HCEC 1CT (cell line): ENCODE measurements around the gene ZNF423.

ENCODE experiments used
- DNase-seq: peaks from one replicate; pipeline ENCODE4 v3.0.0-alpha.2; 2017

Gene ZNF423

DNA sequence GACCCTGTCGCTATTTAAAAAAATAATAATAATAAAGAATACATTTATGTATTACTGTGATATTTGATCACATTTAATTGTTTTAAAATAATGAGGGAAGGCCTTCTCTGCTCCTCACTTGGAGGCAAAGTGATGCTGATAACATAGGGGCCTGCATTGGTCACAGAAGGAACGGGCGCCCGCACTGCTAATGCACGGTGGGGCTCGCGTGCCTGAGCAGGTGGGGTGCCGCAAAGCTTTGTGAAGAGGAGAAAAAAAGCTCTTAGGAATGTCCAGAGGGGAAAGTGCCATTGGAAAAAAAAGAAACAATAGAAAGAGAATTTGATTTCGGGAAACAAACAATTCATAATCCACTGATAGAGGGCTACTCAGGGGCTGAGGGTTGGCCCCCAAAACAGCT, 143.8 kb downstream of the ZNF423 start:
- DNase-seq, result no peak

DNA sequence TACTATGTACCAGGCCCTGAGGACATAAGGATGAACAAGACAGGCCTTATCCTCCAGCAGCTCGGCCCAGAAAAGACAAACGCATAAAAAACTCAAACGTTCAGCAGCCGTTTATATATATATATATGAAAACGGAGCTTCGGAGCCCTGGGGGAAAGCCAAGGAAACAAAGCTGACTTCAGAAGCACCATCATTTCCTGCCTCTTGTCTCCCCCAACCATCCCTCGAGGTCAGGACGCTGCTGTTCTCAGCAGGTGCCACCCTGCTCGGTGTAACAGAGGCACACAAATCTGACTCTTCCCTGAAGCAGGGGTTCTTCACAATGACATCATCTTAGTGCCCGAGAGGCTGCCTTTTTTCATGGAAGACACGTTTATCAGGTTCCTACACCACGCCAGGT, 146.9 kb downstream of the ZNF423 start:
- no peak for DNase-seq

DNA sequence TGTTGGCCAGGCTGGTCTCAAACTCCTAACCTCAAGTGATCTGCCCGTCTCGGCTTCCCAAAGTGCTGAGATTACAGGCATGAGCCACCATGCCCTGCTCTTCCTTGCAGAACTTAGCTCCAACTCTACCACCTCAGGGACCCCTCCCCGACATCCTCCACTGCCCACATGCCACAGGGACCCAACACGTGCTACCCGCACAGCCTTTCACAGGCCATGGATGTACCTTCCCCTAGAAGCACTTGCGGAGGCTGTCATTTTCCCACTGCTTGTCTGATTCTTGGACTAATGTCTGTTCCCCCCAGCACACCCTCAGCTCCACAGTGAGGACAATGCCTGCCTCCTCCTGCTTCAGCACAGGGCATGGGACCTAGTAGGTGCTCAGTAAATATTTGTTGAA, 147.4 kb downstream of the ZNF423 start:
- DNase-seq, result no peak

DNA sequence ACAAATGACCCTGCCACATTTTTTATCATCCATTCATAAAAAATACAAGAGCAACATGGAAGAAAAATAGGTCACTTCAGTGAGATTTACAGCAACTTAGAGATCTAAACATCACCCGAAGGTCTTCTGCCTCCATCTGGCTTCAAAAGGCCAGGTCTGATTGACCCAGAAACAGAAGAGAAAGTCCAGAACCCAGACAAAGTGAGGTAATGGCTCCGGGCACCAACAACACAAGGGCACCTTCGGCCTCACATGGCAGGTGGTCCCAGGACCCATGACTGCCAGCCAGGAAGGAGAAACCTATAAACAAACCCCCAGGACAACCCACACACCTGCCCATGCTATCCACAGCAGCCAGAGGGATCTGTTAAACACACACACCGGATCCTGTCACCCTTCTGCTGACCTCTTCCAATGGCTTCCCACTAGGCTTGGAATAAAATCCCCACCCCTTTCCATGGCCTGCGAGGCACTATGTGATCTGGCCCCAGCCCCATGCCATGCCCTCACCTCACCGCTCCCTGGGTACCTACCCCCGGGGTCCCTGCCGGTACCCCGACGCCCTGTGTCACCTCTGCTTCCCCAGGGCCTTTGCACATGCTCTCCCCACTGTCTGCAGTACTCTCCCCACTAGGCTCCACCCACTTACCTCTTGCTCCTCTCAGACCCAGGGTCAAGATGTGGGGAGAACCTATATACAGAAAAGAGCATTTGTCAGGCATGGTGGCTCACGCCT, 149.1 kb downstream of the ZNF423 start:
- DNase-seq, result no peak

DNA sequence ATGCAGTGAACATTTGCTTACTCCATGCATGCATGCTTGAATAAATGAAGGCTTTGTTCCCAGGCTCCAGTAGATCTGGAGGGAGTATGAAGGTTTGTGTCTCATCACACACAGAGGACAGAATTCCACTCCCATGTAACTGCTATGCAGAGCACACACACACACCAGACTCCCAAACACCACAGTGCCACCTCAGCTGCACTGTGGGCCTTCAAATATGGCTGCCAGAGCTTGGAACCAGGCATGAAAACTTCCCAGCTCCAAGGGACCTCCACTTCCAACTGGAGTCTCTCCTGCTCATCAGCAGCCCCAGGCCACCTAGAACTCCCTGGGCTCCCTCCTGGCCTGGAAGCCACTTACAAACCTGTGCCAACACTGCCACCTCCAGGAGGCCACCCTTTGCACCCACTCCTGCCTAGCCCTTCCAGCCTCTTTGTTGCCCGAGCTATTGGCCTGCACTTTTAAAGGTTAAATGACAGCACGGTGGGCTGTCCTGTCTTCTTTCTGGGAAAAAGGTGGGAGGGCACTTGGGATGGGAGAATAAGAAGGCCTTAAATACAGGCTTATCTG, 151.2 kb downstream of the ZNF423 start:
- no peak for DNase-seq

DNA sequence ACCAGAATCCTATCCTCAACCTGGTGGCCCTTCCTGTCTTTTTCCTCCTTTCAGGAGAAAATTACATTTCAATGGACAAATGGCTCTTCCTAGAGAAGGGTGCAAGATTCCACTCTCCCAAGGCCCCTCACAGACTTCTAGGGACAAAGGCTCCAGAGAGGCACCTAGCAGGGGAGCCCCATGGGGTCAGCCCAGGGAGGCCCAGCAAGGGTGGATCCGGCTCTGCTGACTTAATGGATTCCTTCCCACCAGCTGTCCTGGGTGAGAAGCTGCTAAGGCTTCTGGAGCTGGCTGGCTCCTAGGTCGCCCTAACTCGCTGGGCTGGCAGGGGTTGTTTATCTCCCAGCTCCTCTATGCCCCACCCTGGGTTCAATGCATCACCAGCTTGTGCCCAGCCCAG, 152.4 kb downstream of the ZNF423 start:
- no peak for DNase-seq

DNA sequence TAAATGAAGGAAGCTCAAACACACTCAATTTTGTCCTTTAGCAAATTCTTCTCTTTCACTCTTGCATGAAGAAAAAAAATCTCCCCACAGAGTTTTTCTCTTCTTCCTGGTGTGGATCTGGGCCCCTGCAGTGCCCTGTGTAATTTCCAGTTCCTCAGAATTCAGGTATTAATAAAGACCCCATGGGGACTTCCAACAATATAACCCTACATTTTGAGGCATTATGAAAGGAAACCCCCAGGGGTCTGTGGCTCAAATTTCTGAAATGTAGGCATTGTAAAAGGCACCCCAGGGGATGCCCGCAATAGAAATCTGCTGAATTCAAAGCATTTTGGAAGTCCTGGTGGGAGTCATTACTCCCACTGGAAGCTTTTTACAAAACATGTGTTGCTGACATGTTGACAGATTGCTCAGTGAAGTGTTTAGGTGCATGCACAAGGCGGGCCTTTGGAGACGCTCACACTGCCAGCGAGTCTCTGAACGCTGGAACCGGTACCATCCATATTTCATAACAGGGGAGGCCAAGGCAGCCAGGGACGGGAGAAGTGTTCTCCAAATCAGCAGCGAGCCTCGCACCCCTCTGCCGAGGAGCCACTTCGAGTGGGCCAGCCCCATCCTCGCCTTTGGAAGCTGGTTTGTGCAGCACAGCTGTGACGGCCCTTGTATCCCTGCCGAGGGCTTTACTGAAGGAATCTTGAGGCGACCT, 154.0 kb downstream of the ZNF423 start:
- DNase-seq, result no peak

DNA sequence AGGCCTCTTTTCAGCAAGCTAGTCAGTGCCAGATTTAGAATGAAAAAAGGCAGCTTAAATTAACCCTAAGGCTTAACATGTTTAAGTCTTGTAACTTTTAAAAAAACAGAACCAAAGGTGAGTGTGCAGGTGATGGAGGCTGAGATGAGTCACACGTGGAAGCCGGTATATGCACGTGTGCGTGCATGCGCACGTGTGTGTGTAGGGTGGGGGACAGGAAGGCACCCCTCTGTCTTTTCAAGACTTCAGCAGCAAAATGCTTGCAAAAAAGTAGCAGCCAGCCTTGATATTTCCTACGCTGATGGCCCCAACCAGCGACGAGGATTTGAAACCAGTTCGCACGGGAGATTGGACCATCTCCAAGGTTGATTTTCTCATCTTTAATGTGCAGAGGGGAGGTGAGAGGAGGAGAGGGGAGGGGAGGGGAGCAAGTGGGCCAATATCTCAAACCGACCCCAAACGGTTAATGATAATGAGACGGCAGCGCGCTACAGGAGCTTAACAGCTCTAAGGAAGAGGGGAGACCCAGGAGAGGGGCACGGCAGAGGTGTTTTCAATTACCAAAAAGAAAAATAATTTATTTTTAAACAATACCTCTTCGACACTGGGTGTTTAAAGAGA, 154.7 kb downstream of the ZNF423 start:
- no peak for DNase-seq

DNA sequence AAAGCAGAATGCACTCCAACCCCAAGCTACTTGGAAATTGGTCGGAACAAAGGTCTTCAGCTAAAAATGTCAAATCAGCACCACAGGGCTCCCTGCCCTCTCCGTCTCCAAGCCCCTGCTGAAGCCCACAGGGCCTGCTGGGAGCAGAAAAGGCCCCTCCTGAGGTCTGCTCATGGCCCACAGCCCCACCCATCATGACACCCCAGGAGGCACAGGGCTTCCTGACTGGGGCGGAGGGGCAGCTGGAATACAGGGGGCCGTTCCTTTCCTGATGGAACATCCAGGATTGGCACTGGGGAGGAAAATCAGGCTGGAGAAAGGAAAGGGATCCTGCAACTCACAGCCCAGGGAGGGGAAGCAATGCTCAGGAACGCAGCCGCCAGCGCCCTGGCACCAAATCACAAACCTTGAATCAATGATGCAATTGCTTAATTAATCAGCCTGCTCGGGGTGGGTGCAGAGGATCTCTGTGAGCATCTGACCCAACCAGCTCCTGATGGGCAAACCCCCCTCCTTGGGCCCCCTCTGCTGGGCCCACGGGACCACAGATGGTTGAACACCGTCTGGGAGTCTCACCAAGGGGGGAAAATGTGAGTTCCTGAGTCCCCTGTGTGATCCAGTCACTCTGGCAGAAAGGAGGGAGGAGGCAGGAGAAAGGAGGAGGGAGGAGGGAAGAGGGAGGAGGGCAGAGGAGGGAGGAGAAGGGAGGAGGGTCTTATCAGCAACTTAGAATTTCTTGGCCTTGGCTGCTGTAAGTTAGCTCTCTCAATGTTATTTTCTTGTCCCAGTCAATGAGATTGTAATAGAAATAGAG, 155.5 kb downstream of the ZNF423 start:
- no peak for DNase-seq

DNA sequence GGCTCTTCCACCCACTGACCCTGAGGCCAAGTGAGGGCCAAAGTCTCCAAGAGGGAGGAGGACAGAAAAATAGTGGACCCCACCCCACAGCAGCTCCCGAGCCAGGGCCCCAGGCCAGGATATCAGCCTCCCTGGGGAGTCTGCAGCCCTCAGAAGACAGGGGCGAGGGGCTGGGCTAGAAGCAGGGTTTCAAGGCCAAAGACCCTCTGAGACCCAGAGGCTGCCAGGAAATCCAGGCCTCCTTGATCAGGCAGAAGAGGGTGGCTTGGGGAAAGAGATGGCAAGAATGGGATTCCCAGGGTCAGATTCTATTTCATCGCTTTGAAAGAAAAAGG, 156.1 kb downstream of the ZNF423 start:
- DNase-seq, result no peak

DNA sequence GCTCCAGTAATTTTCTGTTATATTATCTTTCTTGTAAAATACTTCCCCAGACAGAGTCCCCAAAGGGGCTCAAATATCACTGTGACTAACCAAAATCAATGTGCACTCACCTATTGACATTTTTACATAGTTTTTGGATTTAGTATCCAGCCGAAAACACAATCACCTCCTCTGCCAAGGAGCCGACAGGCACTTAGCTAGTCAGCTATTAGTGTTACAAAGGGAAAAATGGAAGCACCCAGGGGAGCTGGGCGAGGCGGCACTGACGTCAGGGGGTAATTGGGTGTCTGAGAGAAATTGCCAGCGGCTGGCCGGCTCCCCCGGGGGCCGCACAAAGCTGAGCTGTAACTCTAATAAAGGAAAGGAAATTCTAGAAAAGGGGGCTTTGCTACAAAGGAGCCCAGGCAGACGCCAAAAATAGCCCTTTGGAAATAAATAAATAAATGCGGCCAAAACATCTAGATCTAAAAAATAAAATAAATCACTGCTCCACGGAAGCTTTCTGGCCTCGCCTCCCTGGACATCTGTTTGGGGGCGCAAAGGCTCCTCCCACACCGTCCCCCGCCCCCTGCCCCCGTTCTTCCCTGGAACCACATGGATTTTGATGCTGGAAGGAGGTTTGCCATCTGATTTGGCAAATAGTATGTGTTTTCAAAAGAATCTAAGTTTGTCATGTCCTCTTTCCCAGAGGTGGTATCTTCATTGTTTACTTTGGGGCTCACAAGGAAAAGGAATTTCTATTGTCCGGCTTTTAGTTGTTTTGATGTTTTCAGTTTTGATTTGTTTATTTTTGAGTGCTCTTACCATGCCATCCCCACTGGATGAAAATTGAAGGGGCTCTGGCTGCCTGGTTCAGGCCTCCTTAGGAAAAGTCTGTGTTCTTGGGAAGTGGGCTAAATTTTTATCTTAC, 156.7 kb downstream of the ZNF423 start:
- DNase-seq, result no peak

DNA sequence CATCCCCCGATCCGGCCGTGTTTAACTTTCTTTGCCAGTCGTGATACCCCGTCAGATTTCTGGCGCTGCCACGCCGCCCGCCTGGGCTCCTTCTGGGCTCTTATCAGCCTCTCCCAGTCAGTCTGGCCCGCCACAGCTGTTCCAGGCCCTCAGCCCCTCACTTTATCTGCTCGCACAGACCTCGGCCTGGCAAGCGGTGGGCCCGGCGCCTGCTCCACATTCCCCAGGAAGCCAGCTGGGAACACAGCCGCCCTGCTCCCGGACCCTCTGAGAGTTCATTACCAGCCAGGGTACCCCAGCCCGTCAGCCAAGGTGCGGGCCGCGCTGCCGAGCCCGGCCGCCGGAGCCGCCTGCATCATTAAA, 157.5 kb downstream of the ZNF423 start:
- no peak for DNase-seq

DNA sequence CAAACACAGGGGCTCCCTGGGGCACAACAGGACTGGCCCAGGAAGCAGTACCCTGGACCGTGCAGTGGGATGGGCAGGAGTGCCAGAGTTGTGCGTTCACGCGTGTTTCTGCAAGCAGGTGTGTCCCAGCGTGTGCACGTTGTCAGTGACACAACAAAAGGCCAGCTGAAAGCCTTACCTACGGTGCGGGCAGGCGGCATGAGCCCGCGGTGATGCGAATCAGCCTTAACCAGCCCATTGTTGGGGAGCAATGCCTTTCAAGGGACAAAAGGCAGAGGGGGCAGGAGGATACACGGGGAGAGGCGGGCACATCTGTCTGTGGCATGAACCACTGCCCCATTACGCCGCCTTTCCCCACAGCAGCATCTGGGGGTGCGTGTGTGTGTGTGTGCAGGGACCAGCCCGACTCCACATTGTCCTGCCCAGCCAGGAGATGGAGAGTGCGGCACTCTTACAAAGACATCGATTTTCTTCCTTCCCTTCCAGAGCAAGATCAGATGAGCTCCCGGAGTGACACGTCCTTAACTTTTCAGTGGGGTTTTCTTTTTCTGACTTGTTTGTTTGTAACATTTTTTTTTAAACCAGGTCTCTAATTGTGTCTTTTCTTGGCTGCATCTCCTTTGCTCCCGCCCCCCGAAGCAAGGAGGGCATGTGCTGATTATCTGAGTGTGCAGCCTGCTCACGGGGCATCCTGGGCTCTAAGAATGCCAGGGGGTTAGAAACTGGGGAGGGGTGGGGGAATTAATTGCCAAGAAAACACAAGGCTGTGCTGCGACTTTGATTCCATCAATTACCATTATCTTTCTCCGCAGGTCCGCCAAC, 158.1 kb downstream of the ZNF423 start:
- DNase-seq, result no peak

DNA sequence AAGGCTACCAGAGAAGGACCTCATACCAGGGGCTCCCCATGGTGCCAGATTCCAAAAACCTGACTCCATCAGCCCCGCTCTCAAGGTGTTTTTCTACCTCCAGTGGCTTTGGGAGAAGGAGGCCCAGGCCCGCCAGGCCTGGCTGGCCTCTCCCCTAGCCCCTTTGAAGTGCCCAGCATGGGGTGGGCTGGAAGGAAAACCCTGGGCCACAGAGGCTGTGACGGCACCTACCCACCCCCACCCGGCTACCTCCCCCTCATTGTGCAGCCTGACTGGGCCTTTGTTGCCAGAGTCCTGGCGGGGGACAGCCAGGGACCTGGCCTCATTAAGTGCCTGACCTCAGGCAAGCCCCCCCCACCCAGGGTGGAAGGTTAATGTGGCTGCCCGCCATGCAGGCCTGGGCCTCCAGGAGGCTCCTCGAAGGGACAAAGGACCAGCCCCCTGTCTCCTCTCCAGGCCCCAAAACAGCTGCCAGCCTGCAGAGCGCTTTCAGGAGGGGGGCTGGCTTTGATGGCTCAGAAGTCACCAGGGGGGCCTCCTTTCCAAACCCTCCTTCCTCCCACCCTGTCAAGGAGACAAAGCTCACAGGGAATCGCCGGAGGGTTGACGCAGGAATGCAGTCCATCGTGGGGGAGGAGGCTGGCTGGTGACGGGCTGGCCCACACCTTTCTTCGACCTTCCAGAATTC, 159.4 kb downstream of the ZNF423 start:
- no peak for DNase-seq

DNA sequence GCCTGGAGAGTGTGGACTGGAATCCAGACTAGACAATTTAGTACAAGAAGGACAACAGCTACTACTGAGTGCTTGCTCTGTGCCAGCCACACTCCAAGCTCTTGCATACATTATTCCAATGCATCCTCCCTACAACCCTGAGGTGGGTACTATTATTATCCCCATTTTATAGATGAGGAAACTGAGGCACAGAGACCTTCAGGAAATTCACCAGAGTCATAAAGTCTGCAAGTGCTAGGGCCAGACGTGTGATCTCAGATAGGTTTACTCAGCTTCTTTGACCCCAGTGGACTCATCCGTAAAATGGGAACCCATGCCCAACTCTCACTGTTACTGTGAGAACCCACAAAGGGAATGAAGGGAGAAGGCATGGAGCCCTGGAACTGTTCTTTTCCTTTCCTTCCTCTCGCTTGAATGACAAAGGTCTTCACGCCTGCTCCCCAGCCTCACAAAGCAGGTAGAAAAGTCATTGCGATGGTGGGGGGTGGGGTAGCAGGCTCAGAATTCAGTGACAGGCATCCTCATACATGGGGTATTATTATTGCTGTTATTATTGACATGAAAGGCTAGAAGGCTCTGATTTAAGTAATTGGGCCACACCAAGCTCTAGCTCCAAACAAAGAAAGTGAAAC, 160.0 kb downstream of the ZNF423 start:
- DNase-seq, result no peak

DNA sequence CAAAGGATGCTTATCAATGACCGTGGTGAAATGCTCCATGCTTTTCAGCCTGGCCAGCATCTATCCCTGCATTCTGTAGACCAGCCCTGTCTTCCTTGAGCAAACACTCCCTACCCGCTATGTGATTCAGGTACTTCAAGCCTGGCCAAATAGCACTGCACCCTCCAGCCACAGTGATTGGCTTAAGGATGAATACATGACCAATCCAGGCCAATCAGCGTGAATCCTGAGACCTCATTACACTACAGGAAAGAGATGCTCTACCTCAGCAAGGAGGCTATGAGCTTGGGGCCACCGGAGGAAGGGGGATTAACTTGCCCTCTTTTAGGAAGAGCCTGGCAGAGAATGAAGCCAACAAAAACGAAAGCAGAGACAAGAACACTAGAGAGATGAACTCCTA, 162.5 kb downstream of the ZNF423 start:
- DNase-seq, result no peak

DNA sequence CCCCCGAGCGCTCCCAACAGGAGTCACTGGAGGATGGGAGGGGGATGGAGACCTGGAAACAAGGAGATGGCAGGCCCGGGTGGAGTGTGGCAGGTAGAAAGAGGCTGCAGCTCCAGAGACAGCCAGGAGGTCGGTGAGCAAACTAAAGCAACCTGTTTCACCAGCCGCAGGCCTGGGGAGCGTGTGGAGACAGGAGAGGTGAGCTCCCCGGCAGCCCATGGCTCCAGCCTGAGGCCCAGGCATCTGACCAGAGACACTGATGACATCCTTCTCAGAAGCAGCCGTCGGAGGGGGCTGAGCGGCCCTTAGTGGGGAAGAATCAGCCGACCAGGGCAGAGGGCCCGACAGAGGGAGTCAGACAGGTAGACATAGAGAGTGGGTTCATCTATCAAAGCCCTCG, 165.1 kb downstream of the ZNF423 start:
- DNase-seq, result no peak

DNA sequence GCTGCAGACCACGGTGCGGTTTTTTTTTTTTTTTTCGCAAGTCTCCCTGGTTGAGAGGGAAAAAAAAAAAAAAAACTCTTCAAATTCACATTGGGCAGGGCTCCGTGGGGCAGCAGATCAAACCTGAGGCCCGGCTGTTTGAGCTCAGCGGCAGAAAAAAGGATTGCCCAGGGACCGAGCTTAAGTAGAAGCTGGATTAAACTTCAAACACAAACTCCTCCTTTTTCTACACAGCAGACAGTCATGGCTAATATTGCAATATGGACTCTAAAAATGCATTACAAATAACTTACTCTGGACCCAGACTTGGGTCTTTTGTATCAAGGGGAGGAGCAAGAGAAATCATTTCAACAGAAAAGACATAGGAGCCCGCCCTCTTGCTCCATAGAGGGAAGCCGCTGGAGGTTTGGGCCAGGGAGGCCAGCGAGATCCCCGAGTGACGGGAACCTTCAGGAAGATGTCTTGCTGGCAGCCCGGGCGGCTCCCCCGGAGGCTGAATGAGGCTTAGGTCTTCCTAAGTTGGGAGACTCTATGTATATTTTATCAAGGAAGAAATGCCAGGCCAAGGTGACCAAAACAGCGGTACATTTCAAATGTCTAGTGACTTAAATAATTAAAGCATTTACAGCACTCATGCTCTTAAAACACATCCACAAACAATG, 167.7 kb downstream of the ZNF423 start:
- DNase-seq, result no peak

DNA sequence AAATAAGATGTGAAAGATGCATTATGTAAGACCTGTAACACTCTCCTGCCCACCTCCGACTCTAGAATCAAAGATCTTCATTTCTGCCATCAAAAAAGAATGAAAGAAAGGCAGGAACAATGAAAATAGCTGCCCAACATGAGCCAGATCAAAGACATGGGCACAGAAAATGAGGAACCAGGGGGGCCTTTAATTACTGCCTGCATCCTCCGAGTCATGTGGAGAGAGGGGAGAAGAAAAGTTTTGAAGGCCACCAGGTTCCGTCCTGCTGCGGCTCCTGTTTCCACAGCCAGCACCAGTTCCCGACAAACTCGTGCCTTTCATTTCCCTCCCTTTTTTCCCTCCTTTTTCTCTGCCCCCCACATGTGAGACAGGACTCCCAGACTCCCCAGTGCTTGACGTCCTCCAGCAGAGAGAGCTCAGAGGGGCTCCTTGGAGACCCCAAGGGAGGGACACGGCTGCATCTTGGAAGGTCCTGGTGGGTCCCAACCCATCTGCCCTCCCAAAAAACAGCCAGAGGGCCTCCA, 168.4 kb downstream of the ZNF423 start:
- DNase-seq, result no peak
